Skeletal muscle tissue (tissue), 4 donors: ENCODE measurements around the gene GRIK3. TPM values are rescaled to one million over a fixed set of nuclear protein-coding genes. Genes with fewer than 3 reads are reported as not detected.

Source experiments
- H3K27ac ChIP-seq: one replicate; pipeline ENCODE4 v1.7.0; 2013; ENCODE audit warnings: mild to moderate bottlenecking, low read depth, low read length, inconsistent platforms
- H3K27me3 ChIP-seq, 3 donors: one replicate each; pipeline ENCODE4 v1.7.0; 2013; ENCODE audit warnings: low read length in 3 of 3; ENCODE audit not compliant: control insufficient read depth in 3 of 3, insufficient read depth in 3 of 3
- H3K36me3 ChIP-seq, 3 donors: one replicate each; pipeline ENCODE4 v1.7.0; 2013; ENCODE audit warnings: low read length in 3 of 3; ENCODE audit not compliant: control insufficient read depth in 3 of 3, insufficient read depth in 3 of 3
- H3K4me1 ChIP-seq, 3 donors: one replicate each; pipeline ENCODE4 v1.7.0; 2013; ENCODE audit warnings: low read length in 3 of 3, mild to moderate bottlenecking in 3 of 3; ENCODE audit not compliant: control insufficient read depth in 3 of 3, insufficient read depth in 3 of 3
- H3K4me3 ChIP-seq, 3 donors: one replicate each; pipeline ENCODE4 v1.7.0; 2013; ENCODE audit warnings: low read length in 3 of 3
- H3K9ac ChIP-seq, 3 donors: one replicate each; pipeline ENCODE4 v1.7.0; 2013; ENCODE audit warnings: low read length in 3 of 3, mild to moderate bottlenecking in 3 of 3, moderate library complexity in 2 of 3, low read depth in 1 of 3
- H3K9me3 ChIP-seq, 3 donors: one replicate each; pipeline ENCODE4 v1.7.0; 2013; ENCODE audit warnings: low read length in 3 of 3; ENCODE audit not compliant: control insufficient read depth in 3 of 3
- total RNA-seq: library from RNA; depleted of rRNA; stranded (reverse); fragments of >200 nt; gene quantifications from one replicate; pipeline ENCODE4 v1.2.3, GENCODE V29; 2014
- donor health status: Osteomylitis.

GRIK3 gene
- total RNA-seq, 1 donor from 2014 or later = 0.52 TPM

DNA sequence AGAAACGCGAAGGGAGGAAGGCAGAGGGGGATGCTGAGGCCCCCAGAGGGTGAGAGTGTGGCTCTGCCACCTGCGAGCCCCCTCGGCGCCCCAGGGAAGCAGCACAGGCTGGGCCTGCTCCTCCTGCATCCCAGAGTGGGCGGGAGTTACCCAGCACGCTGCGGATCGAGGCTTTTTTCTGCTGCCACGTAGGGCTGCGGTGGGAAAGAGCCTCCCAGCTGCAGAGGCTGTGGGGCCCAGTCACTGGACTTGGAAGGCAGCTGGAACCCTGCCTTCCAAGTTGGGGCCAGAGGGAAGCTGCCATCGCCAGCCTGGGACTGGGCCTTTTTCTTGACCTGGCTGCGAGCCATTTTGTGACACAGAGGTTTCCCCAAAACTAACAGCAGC is 2.3 kb upstream of the GRIK3 start:
- Histone ChIP-seq H3K4me3 (no peak overlapping the region), H3K36me3 (no peaks in the 10 kb centered on the region), H3K27ac (no peak overlapping the region), H3K27me3 (peaks cover 80 to 87% (median 85%) of the 10 kb centered on the region in 3 donors), H3K9me3 (no peaks in the 10 kb centered on the region), H3K9ac (no peak overlapping the region), H3K4me1 (peaks cover 0 to 11% (median 5%) of the 10 kb centered on the region in 3 donors)

GRCh38 chr1:37035796-37036666 is 1.7 kb upstream of the GRIK3 start:
- H3K4me1 ChIP-seq = peaks cover 0 to 11% (median 5%) of the 10 kb centered on the region in 3 donors
- H3K9ac ChIP-seq = no peak overlapping the region
- no peaks in the 10 kb centered on the region for H3K9me3 ChIP-seq
- no peak overlapping the region for H3K27ac ChIP-seq
- H3K36me3 ChIP-seq = no peaks in the 10 kb centered on the region
- peaks cover 81 to 87% (median 84%) of the 10 kb centered on the region in 3 donors for H3K27me3 ChIP-seq
- no peak overlapping the region for H3K4me3 ChIP-seq

- Histone ChIP-seq H3K4me3 (no peak overlapping the region), H3K27me3 (peaks cover 80 to 86% (median 83%) of the 10 kb centered on the region in 3 donors), H3K27ac (no peak overlapping the region), H3K9ac (peak overlapping the region in 1 of 3 donors; percentile 8), H3K36me3 (no peaks in the 10 kb centered on the region), H3K9me3 (no peaks in the 10 kb centered on the region), H3K4me1 (peaks cover 0 to 11% (median 5%) of the 10 kb centered on the region in 3 donors)
These were observed 838 bp upstream of the GRIK3 start for GRCh38 chr1:37035014-37035691.

DNA sequence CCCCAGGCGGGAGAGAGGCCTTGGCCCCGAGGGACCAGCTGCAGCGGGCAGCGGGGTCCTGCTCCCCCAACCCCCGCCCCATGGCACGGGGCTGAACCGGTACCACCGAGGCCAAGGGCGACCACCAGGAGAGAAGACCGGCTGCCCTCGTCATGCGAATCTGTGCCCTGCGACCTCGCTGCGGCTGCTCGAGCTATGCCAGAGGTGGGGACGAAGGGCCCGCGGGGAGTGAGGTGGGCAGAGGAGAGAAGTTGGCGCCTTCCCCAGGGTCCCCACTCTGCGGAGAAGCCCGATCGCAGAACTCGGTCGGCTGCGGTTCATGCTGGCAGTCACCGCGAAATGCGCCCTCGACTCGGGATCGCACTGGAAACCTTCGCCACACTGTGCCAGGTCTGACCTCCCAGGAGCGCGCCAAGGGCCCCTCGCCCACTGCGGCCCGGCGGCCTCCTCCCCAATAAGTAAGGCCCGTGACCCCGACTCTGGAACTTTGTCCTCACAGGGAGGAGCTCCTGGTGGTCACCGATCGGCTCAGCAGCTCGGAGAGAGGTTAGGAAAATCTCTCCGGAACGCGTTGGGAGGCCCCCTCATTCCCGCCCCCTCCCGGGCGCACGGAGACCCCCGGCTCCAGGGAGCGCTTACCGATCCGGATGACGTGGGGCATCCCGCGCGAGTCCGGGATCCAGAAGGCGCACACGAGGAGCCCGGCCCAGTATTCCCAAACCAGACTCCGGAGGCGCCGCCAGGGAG is 787 bp downstream of the GRIK3 start:
- H3K27me3 ChIP-seq = peaks cover 78 to 86% (median 83%) of the 10 kb centered on the region in 3 donors
- no peaks in the 10 kb centered on the region for H3K9me3 ChIP-seq
- H3K9ac ChIP-seq = no peak overlapping the region
- H3K4me1 ChIP-seq = peaks cover 0 to 11% (median 5%) of the 10 kb centered on the region in 3 donors
- H3K4me3 ChIP-seq = no peak overlapping the region
- H3K27ac ChIP-seq = no peak overlapping the region
- no peaks in the 10 kb centered on the region for H3K36me3 ChIP-seq

DNA sequence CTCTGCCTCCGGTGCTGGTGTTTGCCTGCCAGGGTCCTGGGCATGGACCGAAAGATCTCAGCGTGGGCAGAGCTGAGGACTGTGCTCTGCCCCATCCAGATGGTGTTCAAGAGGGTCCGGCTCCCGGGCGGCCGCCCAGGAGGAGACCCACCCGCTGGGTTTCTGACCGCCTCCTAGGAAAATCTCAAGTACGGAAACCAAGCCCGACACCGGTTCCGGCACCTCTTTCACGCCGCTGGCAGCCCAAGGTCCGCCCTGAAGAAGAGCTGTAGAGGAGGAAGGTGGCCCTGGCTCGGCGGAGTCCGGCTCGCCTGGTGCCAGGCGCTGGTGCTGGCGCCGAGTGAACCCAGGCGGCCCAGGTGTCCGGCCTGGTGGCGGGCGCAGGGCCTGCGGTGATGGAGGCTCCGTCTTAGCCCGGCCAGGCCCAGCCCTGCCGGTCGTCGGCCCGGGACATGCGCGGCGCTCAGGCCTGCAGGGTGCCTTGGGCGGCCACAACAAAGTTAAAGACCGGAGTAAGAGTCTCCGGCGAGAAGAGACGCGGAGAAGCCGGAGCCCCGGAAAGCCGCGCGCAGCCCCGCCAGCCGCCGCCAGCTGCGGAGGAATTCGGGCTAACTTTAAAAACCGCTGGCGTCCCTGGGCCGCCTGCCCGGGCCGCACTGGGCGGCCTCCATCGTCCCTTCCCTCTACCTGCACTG is 1.5 kb downstream of the GRIK3 start:
- Histone ChIP-seq H3K4me3 (no peak overlapping the region), H3K4me1 (peaks cover 0 to 11% (median 5%) of the 10 kb centered on the region in 3 donors), H3K27me3 (peaks cover 81 to 84% (median 82%) of the 10 kb centered on the region in 3 donors), H3K27ac (no peak overlapping the region), H3K9ac (no peak overlapping the region), H3K9me3 (no peaks in the 10 kb centered on the region), H3K36me3 (no peaks in the 10 kb centered on the region)

DNA sequence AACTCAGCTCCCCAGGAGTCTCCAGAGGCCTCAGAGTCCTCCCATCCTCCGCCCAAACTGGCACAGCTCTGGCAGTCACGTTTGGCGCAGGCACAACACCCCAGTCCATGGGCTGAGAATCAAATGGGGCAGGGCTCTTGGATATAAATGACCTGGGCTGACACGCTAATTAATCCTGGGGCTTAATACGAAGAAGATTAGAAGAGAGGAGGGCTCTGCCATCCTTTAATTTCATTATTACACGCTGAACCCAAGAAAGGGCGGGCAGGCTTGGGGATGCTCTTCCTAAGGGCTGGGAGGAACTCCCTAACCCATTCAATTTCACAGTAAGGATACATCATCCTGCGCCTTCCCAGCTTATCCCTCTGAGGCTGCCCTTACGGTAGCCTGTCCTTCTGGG is 2.4 kb downstream of the GRIK3 start:
- Histone ChIP-seq H3K36me3 (no peaks in the 10 kb centered on the region), H3K27me3 (peaks cover 77 to 87% (median 83%) of the 10 kb centered on the region in 3 donors), H3K9me3 (no peaks in the 10 kb centered on the region), H3K9ac (no peak overlapping the region), H3K4me3 (no peak overlapping the region), H3K27ac (no peak overlapping the region), H3K4me1 (peaks cover 0 to 11% (median 5%) of the 10 kb centered on the region in 3 donors)

- Histone ChIP-seq H3K27me3 (peaks cover 74 to 83% (median 79%) of the 10 kb centered on the region in 3 donors), H3K9ac (no peak overlapping the region), H3K4me1 (peaks cover 0 to 11% (median 5%) of the 10 kb centered on the region in 3 donors), H3K36me3 (no peaks in the 10 kb centered on the region), H3K9me3 (no peaks in the 10 kb centered on the region), H3K27ac (no peak overlapping the region), H3K4me3 (no peak overlapping the region)
These were observed 2.9 kb downstream of the GRIK3 start for GRCh38 chr1:37031429-37031828.

GRCh38 chr1:37028981-37029617 is 5.2 kb downstream of the GRIK3 start:
- Histone ChIP-seq H3K27ac (no peak overlapping the region), H3K4me3 (no peak overlapping the region), H3K4me1 (peaks cover 0 to 11% (median 5%) of the 10 kb centered on the region in 3 donors), H3K27me3 (peaks cover 58 to 66% (median 62%) of the 10 kb centered on the region in 3 donors), H3K9ac (no peak overlapping the region), H3K9me3 (no peaks in the 10 kb centered on the region), H3K36me3 (no peaks in the 10 kb centered on the region)

DNA sequence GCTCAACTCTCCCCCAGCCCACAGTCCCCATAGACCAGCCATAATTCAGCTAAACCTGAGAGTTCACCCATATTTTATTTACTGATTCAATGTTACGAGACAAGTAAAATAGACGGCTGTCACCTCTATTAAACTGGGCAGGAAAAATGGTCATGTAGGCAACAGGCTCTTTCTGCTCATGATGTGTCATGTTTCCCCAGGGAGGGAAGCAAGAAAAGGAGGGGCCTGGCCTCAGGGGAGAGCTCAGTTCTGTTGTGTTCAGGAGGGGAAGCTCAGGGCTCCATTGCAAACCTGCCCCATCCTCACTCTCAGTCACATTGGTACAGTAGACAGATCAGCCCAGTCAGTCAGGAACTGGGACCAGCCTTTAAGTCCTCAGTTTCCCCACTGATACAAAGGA is 12.8 kb downstream of the GRIK3 start:
- H3K9ac ChIP-seq = no peak overlapping the region
- peaks cover 4 to 18% (median 6%) of the 10 kb centered on the region in 3 donors for H3K27me3 ChIP-seq
- H3K4me3 ChIP-seq = no peak overlapping the region
- H3K4me1 ChIP-seq = no peaks in the 10 kb centered on the region
- no peaks in the 10 kb centered on the region for H3K36me3 ChIP-seq
- H3K27ac ChIP-seq = no peak overlapping the region
- H3K9me3 ChIP-seq = peaks cover 0 to 4% (median 0%) of the 10 kb centered on the region in 3 donors
